HepG2 (cell line): ENCODE measurements around the gene ELF2. TPM values are rescaled to one million over a fixed set of nuclear protein-coding genes. Genes with fewer than 3 reads are reported as not detected.

Experiments used
- ATAC-seq: fragments of 200-7000 bp; cut with Tn5 transposase; 3 replicates; pipeline ENCODE4 v1.9.1; 2020; ENCODE audit warnings: mild to moderate bottlenecking, moderate library complexity
- Bru-seq: library from RNA; stranded (reverse); fragments of 400-500 nt; gene quantifications from one replicate; lab custom pipeline; 2021; lab: Mats Ljungman, UMichigan
- BruChase-seq, 2 experiments: library from RNA; stranded (reverse); fragments of 400-500 nt; gene quantifications; one replicate each; lab custom pipeline; 2021; lab: Mats Ljungman, UMichigan
- BruUV-seq: library from RNA; stranded (reverse); fragments of 400-500 nt; replicated peaks from 2 replicates; lab custom pipeline; 2021; lab: Mats Ljungman, UMichigan
- CTCF ChIA-PET: fragments of 300-600 bp; formaldehyde crosslinking; extraction: SDS; loops from one replicate; lab custom pipeline; 2021; ENCODE audit warnings: low total read pairs, inconsistent platforms, low intra/inter-chr PET ratio; lab: Yijun Ruan, JAX
- POLR2A ChIA-PET: fragments of 350-600 bp; sonication (Branson Sonifier 250); formaldehyde crosslinking; loops from one replicate; lab custom pipeline; 2020; ENCODE audit warnings: antibody characterized with exemption, inconsistent platforms; lab: Yijun Ruan, JAX
- DNase-seq: peaks from one replicate; pipeline ENCODE4 v3.0.0-alpha.2; 2015; ENCODE audit warnings: low spot score
- FAIRE-seq: peaks from 3 replicates; lab custom pipeline; 2011; peaks lifted over from hg19 to GRCh38; lab: Jason Lieb, UNC
- H2AFZ ChIP-seq: one replicate; pipeline ENCODE4 v1.6.1; 2011; ENCODE audit warnings: low read length, inconsistent platforms
- H3K27ac ChIP-seq: fragments of 300-600 bp; 3 replicates; pipeline ENCODE4 v1.8.0; 2011; ENCODE audit warnings: mixed run types, mild to moderate bottlenecking, mixed read lengths, low read length, inconsistent platforms; ENCODE audit not compliant: insufficient read depth; ENCODE audit errors: extremely low read length
- H3K27me3 ChIP-seq, 2 experiments: fragments of 200-600 bp in 1 of 2; 2 replicates in 1 of 2; 3 replicates in 1 of 2; pipeline versions ENCODE4 v1.6.0 to v1.8.0; 2011; ENCODE audit warnings: low read length in 2 of 2, mild to moderate bottlenecking in 2 of 2, moderate library complexity in 2 of 2, inconsistent platforms in 1 of 2; ENCODE audit not compliant: insufficient read depth in 2 of 2, control insufficient read depth in 1 of 2
- H3K36me3 ChIP-seq, 2 experiments: fragments of 200-600 bp in 1 of 2; replicated peaks in 1 of 2; 2 replicates in 1 of 2; 3 replicates in 1 of 2; pipeline versions ENCODE4 v1.5.1 to v1.8.0; 2011; ENCODE audit warnings: low read length in 2 of 2, inconsistent platforms in 1 of 2; ENCODE audit not compliant: insufficient read depth in 2 of 2, control insufficient read depth in 1 of 2
- H3K4me1 ChIP-seq: 2 replicates; pipeline ENCODE4 v1.5.1; 2012; ENCODE audit warnings: low read length, inconsistent platforms; ENCODE audit not compliant: insufficient read depth
- H3K4me2 ChIP-seq: 2 replicates; pipeline ENCODE4 v1.6.0; 2011; ENCODE audit warnings: low read depth, low read length, inconsistent platforms
- H3K4me3 ChIP-seq, 3 experiments: fragments of 200-600 bp in 1 of 3; sonication (generic), shearing (Covaris generic) in 1 of 3; replicated peaks in 1 of 3; 2 replicates each; pipeline ENCODE4 v1.5.1; 2011 to 2016; ENCODE audit warnings: low read length in 3 of 3, inconsistent platforms in 2 of 3, low read depth in 2 of 3, mild to moderate bottlenecking in 2 of 3, control low read depth in 1 of 3, mixed read lengths in 1 of 3; ENCODE audit not compliant: insufficient read depth in 1 of 3
- H3K79me2 ChIP-seq: one replicate; pipeline ENCODE4 v1.6.1; 2011; ENCODE audit warnings: low read length, inconsistent platforms; ENCODE audit not compliant: insufficient read depth
- H3K9ac ChIP-seq: 2 replicates; pipeline ENCODE4 v1.6.0; 2011; ENCODE audit warnings: mild to moderate bottlenecking, low read depth, low read length, inconsistent platforms; ENCODE audit not compliant: insufficient read depth
- H3K9me3 ChIP-seq: 2 replicates; pipeline ENCODE4 v1.5.1; 2012; ENCODE audit warnings: mild to moderate bottlenecking, low read length
- H4K20me1 ChIP-seq: 2 replicates; pipeline ENCODE4 v1.6.0; 2011; ENCODE audit warnings: inconsistent platforms, mild to moderate bottlenecking, low read length, moderate library complexity; ENCODE audit not compliant: insufficient read depth
- BRCA1 ChIP-seq: sonication (generic); formaldehyde crosslinking; IDR thresholded peaks from 2 replicates; pipeline ENCODE4 v1.4.0; 2020; ENCODE audit warnings: missing genetic modification reagents
- CCDC6 ChIP-seq: sonication (generic); formaldehyde crosslinking; IDR thresholded peaks from 2 replicates; pipeline ENCODE4 v1.8.1; 2022; ENCODE audit warnings: mild to moderate bottlenecking, missing genetic modification reagents, moderate library complexity
- CENPBD1 ChIP-seq: sonication (generic); formaldehyde crosslinking; IDR thresholded peaks from 2 replicates; pipeline ENCODE4 v1.8.0; 2022; ENCODE audit warnings: missing genetic modification reagents, low read depth, mild to moderate bottlenecking, borderline replicate concordance
- CENPX ChIP-seq: sonication (generic); formaldehyde crosslinking; IDR thresholded peaks from 2 replicates; pipeline ENCODE4 v1.9.0; 2021; ENCODE audit warnings: mild to moderate bottlenecking, missing genetic modification reagents, moderate library complexity
- HNRNPH1 ChIP-seq: fragments of 200-400 bp; formaldehyde crosslinking; optimal IDR thresholded peaks from 2 replicates; pipeline ENCODE3; 2017; ENCODE audit warnings: mild to moderate bottlenecking, low read depth, low read length
- ISL2 ChIP-seq: sonication (generic); formaldehyde crosslinking; IDR thresholded peaks from 2 replicates; pipeline ENCODE4 v1.5.0; 2020; ENCODE audit warnings: missing genetic modification reagents
- KDM2A ChIP-seq: sonication (generic); formaldehyde crosslinking; IDR thresholded peaks from 2 replicates; pipeline ENCODE4 v1.4.0; 2020; ENCODE audit warnings: low read depth, missing genetic modification reagents, borderline replicate concordance
- MATR3 ChIP-seq: sonication (generic); formaldehyde crosslinking; IDR thresholded peaks from 2 replicates; pipeline ENCODE4 v1.4.0; 2020; ENCODE audit warnings: missing genetic modification reagents
- MAZ ChIP-seq, 2 experiments: sonication (generic) in 1 of 2; formaldehyde crosslinking in 1 of 2; IDR thresholded peaks; 2 replicates each; pipeline versions ENCODE4 v1.5.0 to v1.6.1; 2012 to 2020; ENCODE audit warnings: low read depth in 2 of 2, mild to moderate bottlenecking in 2 of 2, borderline replicate concordance in 1 of 2, improper control_type of control experiment in 1 of 2, low read length in 1 of 2, missing genetic modification reagents in 1 of 2, moderate library complexity in 1 of 2
- MEIS2 ChIP-seq: sonication (generic); formaldehyde crosslinking; IDR thresholded peaks from 2 replicates; pipeline ENCODE4 v1.9.0; 2021; ENCODE audit warnings: mild to moderate bottlenecking, missing genetic modification reagents
- MXD4 ChIP-seq: IDR thresholded peaks from 2 replicates; pipeline ENCODE4 v1.6.1; 2016; ENCODE audit warnings: mild to moderate bottlenecking, missing biosample characterization, missing genetic modification reagents
- NKX3-1 ChIP-seq: sonication (generic); formaldehyde crosslinking; IDR thresholded peaks from 2 replicates; pipeline ENCODE4 v1.5.0; 2020; ENCODE audit warnings: missing genetic modification reagents
- SOX13 ChIP-seq, 3 experiments: fragments of 450-650 bp in 1 of 3; sonication (generic) in 1 of 3; formaldehyde crosslinking in 1 of 3; IDR thresholded peaks in 2 of 3; conservative IDR thresholded peaks in 1 of 3; 2 replicates each; pipeline versions ENCODE4 v1.5.0 to v1.6.1; 2016 to 2020; ENCODE audit warnings: antibody characterized with exemption in 1 of 3, mild to moderate bottlenecking in 1 of 3, missing compliant biosample characterization in 1 of 3, missing genetic modification reagents in 1 of 3, moderate library complexity in 1 of 3
- ZNF598 ChIP-seq: sonication (generic); formaldehyde crosslinking; IDR thresholded peaks from 2 replicates; pipeline ENCODE4 v1.5.1; 2020; ENCODE audit warnings: mild to moderate bottlenecking, missing genetic modification reagents, borderline replicate concordance
- ZSCAN20 ChIP-seq: sonication (generic); formaldehyde crosslinking; IDR thresholded peaks from 2 replicates; pipeline ENCODE4 v1.4.0; 2020; ENCODE audit warnings: missing genetic modification reagents, mild to moderate bottlenecking, borderline replicate concordance
- WGBS: methylation state at CpG from one replicate; pipeline ENCODE4 v1.1.6; 2017; ENCODE audit warnings: low lambda C conversion rate; 5-methylcytosine and 5-hydroxymethylcytosine counted together
- in situ Hi-C: cut with HindIII; loops from 2 replicates; pipeline ENCODE4 v1.10.0; 2017; ENCODE audit warnings: low pct_unique_long_range_greater_than_20kb; ENCODE audit not compliant: extremely low pct_ligation_motif_present
- intact Hi-C: fragments of 100-400 bp; cut with micrococcal nuclease; formaldehyde crosslinking; loops from one replicate; pipeline ENCODE4 v1.10.0; 2022; ENCODE audit not compliant: unreplicated experiment
- long read RNA-seq, 2 experiments: library from RNA in 1 of 2; library from polyadenylated mRNA in 1 of 2; stranded (forward) in 1 of 2; unstranded in 1 of 2; transcript quantifications; one replicate each; pipeline ENCODE4 v2.0.0, GENCODE V29; 2019 to 2022
- polyA minus RNA-seq, 3 experiments: library from RNA; depleted of rRNA, polyadenylated mRNA; stranded (reverse); fragments of >200 nt; gene quantifications; 2 replicates each; pipeline ENCODE4 v1.2.3, GENCODE V29; 2011; ENCODE audit warnings: low replicate concordance in 1 of 3
- polyA plus RNA-seq, 8 experiments: library from polyadenylated mRNA; depleted of rRNA in 3 of 8; stranded (reverse) in 7 of 8; unstranded in 1 of 8; fragments of >200 nt; fragmentation: Illumina TruSeq in 4 of 8; extraction: Trizol in 4 of 8; gene quantifications; 2 replicates each; pipeline versions ENCODE4 v1.2.1 to v1.2.3, GENCODE V29; 2011 to 2016; ENCODE audit warnings: low read depth in 4 of 8, missing spikeins in 1 of 8, mixed read lengths in 1 of 8; ENCODE audit not compliant: insufficient read depth in 1 of 8
- total RNA-seq, 5 experiments: library from RNA; depleted of rRNA; stranded (reverse); fragments of >200 nt; fragmentation: Illumina TruSeq; extraction: Trizol; gene quantifications; 2 replicates each; pipeline ENCODE4 v1.2.3, GENCODE V29; 2016; ENCODE audit warnings: low read depth in 1 of 5

Gene ELF2
- 35.4 and 44.5 TPM in 2 replicates for total RNA-seq (2016; rRNA removed; fragmentation: Illumina TruSeq; extraction: Trizol)
- total RNA-seq (2016; cell fraction: cytosol; rRNA removed; fragmentation: Illumina TruSeq; extraction: Trizol; ENCODE audit: low read depth): 33.4 and 38.1 TPM in 2 replicates
- total RNA-seq (2016; cell fraction: insoluble cytoplasmic fraction; rRNA removed; fragmentation: Illumina TruSeq; extraction: Trizol): 34.3 and 42.9 TPM in 2 replicates
- 31.5 and 31.6 TPM in 2 replicates for total RNA-seq (2016; cell fraction: membrane; rRNA removed; fragmentation: Illumina TruSeq; extraction: Trizol)
- total RNA-seq (2016; cell fraction: nucleus; rRNA removed; fragmentation: Illumina TruSeq; extraction: Trizol): 34.9 and 35.6 TPM in 2 replicates
- polyA plus RNA-seq (2011; rRNA removed): 24.2 and 28.6 TPM in 2 replicates
- 14.5 and 18.0 TPM in 2 replicates for polyA plus RNA-seq (2011; cell fraction: cytosol; rRNA removed)
- polyA plus RNA-seq (2011; cell fraction: nucleus; rRNA removed): 18.4 and 19.9 TPM in 2 replicates
- 19.5 and 21.8 TPM in 2 replicates for polyA plus RNA-seq (2012)
- polyA plus RNA-seq (2016; cell fraction: cytosol; fragmentation: Illumina TruSeq; extraction: Trizol; ENCODE audit: low read depth): 2.4 and 3.0 TPM in 2 replicates
- polyA plus RNA-seq (2016; cell fraction: insoluble cytoplasmic fraction; fragmentation: Illumina TruSeq; extraction: Trizol; ENCODE audit: low read depth): 25.1 and 29.8 TPM in 2 replicates
- polyA plus RNA-seq (2016; cell fraction: membrane; fragmentation: Illumina TruSeq; extraction: Trizol; ENCODE audit: low read depth): 6.9 and 7.7 TPM in 2 replicates
- 35.5 and 38.0 TPM in 2 replicates for polyA plus RNA-seq (2016; cell fraction: nucleus; fragmentation: Illumina TruSeq; extraction: Trizol; ENCODE audit: insufficient read depth, low read depth)
- 30.9 and 40.2 TPM in 2 replicates for polyA minus RNA-seq (2011; rRNA and poly(A)+ RNA removed; ENCODE audit: low replicate concordance)
- 25.8 and 27.5 TPM in 2 replicates for polyA minus RNA-seq (2011; cell fraction: cytosol; rRNA and poly(A)+ RNA removed)
- 69.3 and 81.7 TPM in 2 replicates for polyA minus RNA-seq (2011; cell fraction: nucleus; rRNA and poly(A)+ RNA removed)
- percentile 84 among the genes with signal in this experiment for Bru-seq, nascent RNA
- BruChase-seq, experiment 1, labeled RNA remaining after a 6-hour chase: percentile 79 among the genes with signal in this experiment
- percentile 80 among the genes with signal in this experiment for BruChase-seq, experiment 2, labeled RNA remaining after a 2-hour chase
- long read RNA-seq, experiment 1, partial matches to known transcripts: 10 of 18 reads
- long read RNA-seq, experiment 1, other reads (novel, unspliced or antisense): 6 of 18 reads
- long read RNA-seq, experiment 2, full-length matches to known transcripts: 6 of 29 reads
- long read RNA-seq, experiment 2, partial matches to known transcripts: 2 of 29 reads
- long read RNA-seq, experiment 2, other reads (novel, unspliced or antisense): 21 of 29 reads

DNA sequence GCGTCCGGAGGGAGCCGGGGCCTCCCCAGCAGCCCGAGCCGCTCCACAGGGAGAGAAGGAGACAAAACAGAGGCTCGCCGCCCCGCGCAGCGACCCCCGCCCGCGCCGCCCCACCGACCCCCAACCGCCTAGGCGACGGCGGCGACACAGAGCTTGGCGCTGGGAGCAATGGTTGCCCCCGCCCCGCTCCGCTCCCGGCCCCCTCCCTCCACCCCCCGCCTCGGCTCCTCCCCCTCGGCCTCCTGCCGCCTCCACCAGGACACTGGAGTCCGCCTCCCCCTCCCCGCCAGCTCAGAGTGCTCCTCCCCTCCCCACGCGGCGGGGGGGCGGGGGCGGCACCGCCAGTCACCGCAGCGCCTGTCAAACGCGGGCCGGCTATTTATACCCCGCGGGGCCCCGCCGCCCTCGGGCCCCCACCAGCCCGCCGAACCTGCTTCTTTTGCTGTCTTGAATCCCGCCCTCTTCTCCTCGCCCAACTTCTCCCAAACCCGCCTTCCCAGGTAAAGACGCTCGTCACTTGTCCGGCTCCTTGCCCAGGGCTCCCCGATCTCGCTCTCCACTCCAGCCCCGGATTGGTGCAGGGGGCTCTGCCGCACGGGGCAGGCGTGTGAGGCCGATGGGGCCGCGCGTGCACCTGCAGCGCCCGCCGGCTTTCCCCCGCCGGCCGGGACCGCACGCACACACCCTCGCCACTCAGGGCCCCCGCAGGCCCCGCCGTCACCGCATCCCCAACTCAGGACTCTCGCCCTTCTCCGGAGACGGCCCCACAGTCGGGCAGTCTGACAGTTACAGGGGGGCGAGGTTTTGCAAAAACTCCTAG is at the start of gene ELF2:
Gene ELF2 (minus strand): TSS at position 170 of the 820 bp plus-strand sequence. CDS start 39,517 bp downstream, outside the sequence.
- H3K9me3 ChIP-seq: no peaks in the 10 kb centered on the region
- peak within 1 kb of the TSS; percentile 87 for H3K4me2 ChIP-seq
- intact Hi-C loops: loop anchor here (2.0 to 5.0 kb wide), 4 partner anchors 50 to 146 kb away; partner anchors contain the start of gene NAA15
- H3K4me3 ChIP-seq: peak within 1 kb of the TSS; percentile 77 to 97 (median 97)
- in situ Hi-C loops: no loop called here
- POLR2A ChIA-PET: interaction anchor here (1.0 to 3.8 kb wide), 9 partner anchors 10 to 162 kb away, joined by 3 to 37 read pairs (median 11); partner anchors contain the start of genes NAA15, NDUFC1 and NOCT
- H3K36me3 ChIP-seq: no peaks in the 10 kb centered on the region
- no TSS peak for BruUV-seq
- peaks cover 31% of the 10 kb centered on the region for H3K79me2 ChIP-seq
- peak within 1 kb of the TSS; percentile 97 for H3K27ac ChIP-seq
- FAIRE-seq: no peak
- H4K20me1 ChIP-seq: peaks cover 24% of the 10 kb centered on the region; the same call in 1 of the 2 replicates
- H3K27me3 ChIP-seq: no peaks in the 10 kb centered on the region
- CTCF ChIA-PET: no interaction called here
- peaks cover 39% of the 10 kb centered on the region for H3K4me1 ChIP-seq
- peak within 1 kb of the TSS; percentile 97 for H3K9ac ChIP-seq
- DNase-seq: peak; percentile 68
- ATAC-seq: peak; percentile 57
- H2AFZ ChIP-seq: peak within 1 kb of the TSS; percentile 84
- under 1% methylated on average over 20 of the region's 83 CpGs for WGBS
- TF ChIP-seq MEIS2 (CRISPR knock-in tag) (peak; percentile 13; the same call in 1 of the 2 replicates), SOX13 (IDR thresholded peaks at IDR 0.05) (no peak), SOX13 (CRISPR knock-in tag; conservative IDR thresholded peaks at IDR 0.05 in 1 of 2, IDR thresholded peaks at IDR 0.05 in 1 of 2) (peak in 1 of 2 experiments; percentile 32; a peak in 1 of 4 replicates), CENPBD1 (CRISPR knock-in tag) (no peak), CENPX (CRISPR knock-in tag) (no peak), HNRNPH1 (no peak), MXD4 (CRISPR knock-in tag) (peak; percentile 61), MAZ (IDR thresholded peaks at IDR 0.05; ENCODE audit: borderline replicate concordance, low read depth, low read length) (peak; percentile 77), MAZ (CRISPR knock-in tag; IDR thresholded peaks at IDR 0.05; ENCODE audit: low read depth) (no peak), ZNF598 (no peak), KDM2A (CRISPR knock-in tag) (0 out of 2 replicates have a peak, but pooled peaks have one; percentile 36), NKX3-1 (CRISPR knock-in tag) (peak; percentile 14; the same call in 1 of the 2 replicates), CCDC6 (CRISPR knock-in tag) (no peak), ZSCAN20 (CRISPR knock-in tag) (0 out of 2 replicates have a peak, but pooled peaks have one; percentile 38), ISL2 (CRISPR knock-in tag) (no peak), MATR3 (CRISPR knock-in tag) (no peak), BRCA1 (CRISPR knock-in tag) (no peak)
